ENCODE measurements around the gene PRDM16. TPM values are rescaled to one million over a fixed set of nuclear protein-coding genes. Genes with fewer than 3 reads are reported as not detected.

Gene PRDM16
- total RNA-seq, 1 experiment from 2014 or later: 6.1 TPM

DNA sequence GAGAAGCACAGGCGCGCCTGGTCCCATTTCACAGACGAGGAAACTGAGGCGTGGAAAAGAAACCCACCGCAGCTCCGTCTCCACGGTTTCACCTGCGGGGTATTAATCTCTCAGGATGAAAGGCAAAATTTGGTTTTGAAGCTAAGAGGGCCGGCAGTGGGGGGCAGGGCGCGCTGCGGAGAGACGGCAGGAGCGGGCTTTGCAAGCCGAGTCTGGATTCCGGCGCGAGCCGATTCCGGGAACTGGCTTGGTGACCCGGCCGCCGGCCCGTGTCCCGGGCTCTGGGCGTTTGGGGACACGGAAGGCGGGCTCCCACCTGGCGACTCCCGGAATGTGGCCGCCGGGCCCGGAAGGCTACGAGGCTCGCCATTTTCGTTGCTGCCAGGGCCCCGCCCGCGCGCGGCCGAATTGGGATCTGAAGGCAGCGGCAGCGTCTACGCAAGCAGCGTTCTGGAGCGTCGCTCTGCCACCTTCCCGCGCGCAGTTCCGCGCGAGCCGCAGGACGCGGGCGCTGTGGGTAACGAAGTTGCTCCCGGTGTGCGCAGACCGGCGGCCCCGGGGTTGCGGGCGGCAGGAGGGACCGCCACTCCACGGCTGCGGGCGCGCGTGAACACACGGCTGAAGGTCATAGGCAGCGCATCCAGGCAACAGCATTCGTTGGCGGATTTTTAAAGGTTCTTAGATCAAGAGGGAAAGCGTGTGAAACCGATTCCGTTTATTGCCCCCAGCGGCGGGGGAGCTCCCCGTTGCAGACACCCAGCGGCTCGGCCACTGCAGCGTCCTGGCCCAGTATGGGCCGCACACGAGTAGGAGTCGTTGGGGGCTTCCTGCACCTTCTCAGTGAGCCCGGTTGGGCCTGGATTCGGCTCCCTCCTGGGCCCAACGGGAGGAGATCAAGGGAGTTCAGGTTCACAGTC is 5.4 kb upstream of the PRDM16 start:
- no peak for TF ChIP-seq FOSL1 (IDR thresholded peaks at IDR 0.05; ENCODE audit: low read depth)
- TF ChIP-seq POLR2AphosphoS5 (IDR thresholded peaks at IDR 0.05; ENCODE audit: low read depth, low read length): no peak
- no peak for TF ChIP-seq SP1 (IDR thresholded peaks at IDR 0.05; ENCODE audit: low read depth)
- TF ChIP-seq SIN3A (IDR thresholded peaks at IDR 0.05; ENCODE audit: low read depth): no peak
- no peak for TF ChIP-seq EGR1 (IDR thresholded peaks at IDR 0.05; ENCODE audit: low read depth)
- no peak for TF ChIP-seq EZH2phosphoT487 (IDR thresholded peaks at IDR 0.05; ENCODE audit: borderline replicate concordance)
- intact Hi-C loops (cut with micrococcal nuclease): no loop called here
- no TSS peak for BruUV-seq (replicated peaks)

DNA sequence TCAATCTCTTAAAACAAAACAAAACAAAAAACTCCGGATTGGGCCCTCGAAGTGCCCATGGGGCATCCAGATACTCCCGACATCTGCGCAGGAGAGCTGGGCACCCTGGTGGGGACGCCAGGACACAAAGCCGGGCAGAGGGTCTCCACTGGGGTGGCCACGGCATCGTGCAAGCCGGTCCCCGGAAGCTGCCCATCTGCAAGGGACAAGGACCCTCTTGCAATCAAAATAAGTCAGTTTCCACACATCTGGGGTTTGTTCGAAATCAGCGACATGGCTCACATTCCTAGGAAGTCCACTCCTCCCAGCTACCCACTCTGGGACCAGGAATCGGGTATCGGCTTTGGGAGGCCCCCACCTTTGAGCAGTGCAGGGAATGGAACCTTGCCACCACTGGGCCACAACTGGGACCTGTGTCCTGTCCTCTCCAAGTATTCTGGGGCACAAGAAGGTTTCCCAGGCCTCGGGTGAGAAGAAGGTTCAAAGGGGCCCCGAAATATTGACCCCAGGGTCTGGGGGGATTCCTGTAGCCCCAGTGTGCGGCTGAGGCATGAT is 4.6 kb upstream of the PRDM16 start:
- intact Hi-C loops (cut with micrococcal nuclease): no loop called here
- no peak overlapping the region for H3K4me2 ChIP-seq (ENCODE audit: low read length)
- TF ChIP-seq ZFX (IDR thresholded peaks at IDR 0.05) (no peak), ZBTB33 (IDR thresholded peaks at IDR 0.05; ENCODE audit: extremely low read depth, insufficient replicate concordance, low read length) (no peak), CBX3 (IDR thresholded peaks at IDR 0.05; ENCODE audit: low read depth) (no peak), YY1 (IDR thresholded peaks at IDR 0.05; ENCODE audit: extremely low read depth, insufficient replicate concordance, low read depth, low read length) (no peak), CEBPB (IDR thresholded peaks at IDR 0.05; ENCODE audit: low read depth) (no peak), FOSL1 (IDR thresholded peaks at IDR 0.05; ENCODE audit: low read depth) (no peak), TCF7L2 (IDR thresholded peaks at IDR 0.05; ENCODE audit: borderline replicate concordance, extremely low read depth, insufficient read depth, insufficient read length) (no peak), ATF3 (IDR thresholded peaks at IDR 0.05) (no peak), CTCF (IDR thresholded peaks at IDR 0.05 in 2 of 3, conservative IDR thresholded peaks at IDR 0.05 in 1 of 3; ENCODE audit: borderline replicate concordance in 1 of 3, insufficient read depth in 1 of 3, low read depth in 2 of 3, low read length in 2 of 3) (no peak), SP1 (IDR thresholded peaks at IDR 0.05; ENCODE audit: low read depth) (no peak)

More for the DNA sequence above, 5.4 kb upstream of the PRDM16 start:
- Histone ChIP-seq H3K27ac (ENCODE audit: low read depth, low read length) (no peak overlapping the region), H2AFZ (ENCODE audit: low read depth, low read length, poor library complexity, severe bottlenecking) (no peak overlapping the region), H3K4me3 (replicated peaks in 1 of 2; ENCODE audit: low read depth in 1 of 2, low read length in 2 of 2) (no peak overlapping the region), H3K9ac (ENCODE audit: low read length) (no peak overlapping the region), H3K9me2 (ENCODE audit: insufficient read depth) (no peaks in the 10 kb centered on the region), H3K79me2 (ENCODE audit: insufficient read depth, low read length) (no peaks in the 10 kb centered on the region), H3K27me3 (ENCODE audit: insufficient read depth, low read length) (no peaks in the 10 kb centered on the region; the same call in 1 of the 2 replicates), H3K4me2 (ENCODE audit: low read length) (no peak overlapping the region), H3K9me3 (ENCODE audit: control insufficient read depth in 1 of 2, insufficient read depth in 1 of 2, low read depth in 1 of 2, low read length in 2 of 2) (no peaks in the 10 kb centered on the region), H3K4me1 (ENCODE audit: control insufficient read depth in 1 of 2, insufficient read depth in 2 of 2, low read length in 2 of 2) (no peaks in the 10 kb centered on the region; a peak in 1 of 4 replicates), H4K20me1 (ENCODE audit: insufficient read depth) (no peaks in the 10 kb centered on the region), H3K36me3 (ENCODE audit: control insufficient read depth in 1 of 2, insufficient read depth in 2 of 2, low read length in 2 of 2) (no peaks in the 10 kb centered on the region)
- DNase-seq (ENCODE audit: low read depth, low spot score) (no peak), ATAC-seq (no peak)
- CTCF ChIA-PET: no interaction called here
- POLR2A ChIA-PET: no interaction called here
- RAD21 ChIA-PET (ENCODE audit: low non-redundant PET in 1 of 2, low total read pairs in 2 of 2, uncharacterized antibody in 2 of 2, unreplicated experiment in 2 of 2): no interaction called here

More for the DNA sequence above, 4.6 kb upstream of the PRDM16 start:
- DNase-seq (ENCODE audit: low read depth, low spot score) (no peak), ATAC-seq (no peak)
- no TSS peak for BruUV-seq (replicated peaks)
- Histone ChIP-seq H3K36me3 (ENCODE audit: control insufficient read depth in 1 of 2, insufficient read depth in 2 of 2, low read length in 2 of 2) (no peaks in the 10 kb centered on the region), H2AFZ (ENCODE audit: low read depth, low read length, poor library complexity, severe bottlenecking) (no peak overlapping the region), H3K9me2 (ENCODE audit: insufficient read depth) (no peaks in the 10 kb centered on the region), H3K27me3 (ENCODE audit: insufficient read depth, low read length) (no peaks in the 10 kb centered on the region; the same call in 1 of the 2 replicates), H3K79me2 (ENCODE audit: insufficient read depth, low read length) (no peaks in the 10 kb centered on the region), H3K4me1 (ENCODE audit: control insufficient read depth in 1 of 2, insufficient read depth in 2 of 2, low read length in 2 of 2) (no peaks in the 10 kb centered on the region; a peak in 1 of 4 replicates), H3K9ac (ENCODE audit: low read length) (no peak overlapping the region), H3K9me3 (ENCODE audit: control insufficient read depth in 1 of 2, insufficient read depth in 1 of 2, low read depth in 1 of 2, low read length in 2 of 2) (no peaks in the 10 kb centered on the region), H3K4me3 (replicated peaks in 1 of 2; ENCODE audit: low read depth in 1 of 2, low read length in 2 of 2) (no peak overlapping the region), H3K27ac (ENCODE audit: low read depth, low read length) (no peak overlapping the region), H4K20me1 (ENCODE audit: insufficient read depth) (no peaks in the 10 kb centered on the region)
- ChIA-PET RAD21 (ENCODE audit: low non-redundant PET in 1 of 2, low total read pairs in 2 of 2, uncharacterized antibody in 2 of 2, unreplicated experiment in 2 of 2) (no interaction called here), CTCF (no interaction called here), POLR2A (no interaction called here)
